Inflammatory macrophage treated with lipopolysaccharide for 1 hour (primary cell): ENCODE measurements around the gene LMOD2.
"Not testable (repeated sequence)": the region's sequence is repeated elsewhere in the genome, so short reads cannot be mapped to it uniquely, and the experiment has no call there.

Experiments
- DNase-seq, 2 donors: peaks; one replicate each; pipeline ENCODE4 v3.0.0-alpha.2; 2020 to 2022

LMOD2 gene, protein sequence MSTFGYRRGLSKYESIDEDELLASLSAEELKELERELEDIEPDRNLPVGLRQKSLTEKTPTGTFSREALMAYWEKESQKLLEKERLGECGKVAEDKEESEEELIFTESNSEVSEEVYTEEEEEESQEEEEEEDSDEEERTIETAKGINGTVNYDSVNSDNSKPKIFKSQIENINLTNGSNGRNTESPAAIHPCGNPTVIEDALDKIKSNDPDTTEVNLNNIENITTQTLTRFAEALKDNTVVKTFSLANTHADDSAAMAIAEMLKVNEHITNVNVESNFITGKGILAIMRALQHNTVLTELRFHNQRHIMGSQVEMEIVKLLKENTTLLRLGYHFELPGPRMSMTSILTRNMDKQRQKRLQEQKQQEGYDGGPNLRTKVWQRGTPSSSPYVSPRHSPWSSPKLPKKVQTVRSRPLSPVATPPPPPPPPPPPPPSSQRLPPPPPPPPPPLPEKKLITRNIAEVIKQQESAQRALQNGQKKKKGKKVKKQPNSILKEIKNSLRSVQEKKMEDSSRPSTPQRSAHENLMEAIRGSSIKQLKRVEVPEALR

DNA sequence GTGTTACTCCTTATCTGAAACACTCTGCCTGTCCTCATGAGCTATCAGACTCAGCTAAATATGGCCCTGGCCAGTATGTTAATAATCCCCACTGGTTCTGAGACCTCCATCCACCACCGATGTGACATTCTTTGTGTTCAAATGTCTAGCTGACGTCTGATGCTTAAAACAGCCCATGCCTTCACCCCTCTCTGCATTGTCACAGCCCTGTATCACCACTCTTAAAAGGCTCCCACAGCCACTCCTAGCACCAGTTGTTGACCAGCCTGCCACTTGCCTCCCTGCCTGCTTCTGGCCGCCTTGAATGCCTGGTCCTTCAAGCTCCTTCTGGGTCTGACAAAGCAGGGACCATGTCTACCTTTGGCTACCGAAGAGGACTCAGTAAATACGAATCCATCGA, at the start of gene LMOD2:
Gene LMOD2 (plus strand): TSS at position 253 of the 400 bp plus-strand sequence. CDS start 98 bp downstream, at position 351.
- DNase-seq = no peak

DNA sequence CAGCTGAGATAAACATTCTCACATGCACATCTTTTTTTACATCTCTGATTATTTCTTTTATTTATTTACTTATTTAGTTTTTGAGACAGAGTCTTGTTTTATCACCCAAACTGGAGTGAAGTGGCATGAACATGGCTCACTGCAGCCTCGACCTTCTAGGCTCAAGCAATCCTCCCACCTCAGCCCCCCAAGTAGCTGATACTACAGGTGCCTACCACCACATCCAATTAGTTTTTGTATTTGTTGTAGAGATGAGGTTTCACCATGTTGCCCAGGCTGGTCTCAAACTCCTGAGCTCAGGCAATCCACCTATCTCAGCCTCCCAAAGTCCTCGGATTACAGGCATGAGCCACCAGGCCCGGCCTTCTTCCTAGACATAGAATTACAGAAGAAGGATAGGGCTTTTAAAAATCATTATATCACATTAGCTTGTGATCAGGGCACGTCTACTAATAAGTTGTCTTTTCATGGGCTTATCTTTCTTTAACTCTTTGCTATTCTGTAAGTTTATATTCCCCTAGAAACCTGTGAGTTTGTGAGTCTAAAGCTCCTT, 48.2 kb upstream of the LMOD2 start:
- DNase-seq = no peak

DNA sequence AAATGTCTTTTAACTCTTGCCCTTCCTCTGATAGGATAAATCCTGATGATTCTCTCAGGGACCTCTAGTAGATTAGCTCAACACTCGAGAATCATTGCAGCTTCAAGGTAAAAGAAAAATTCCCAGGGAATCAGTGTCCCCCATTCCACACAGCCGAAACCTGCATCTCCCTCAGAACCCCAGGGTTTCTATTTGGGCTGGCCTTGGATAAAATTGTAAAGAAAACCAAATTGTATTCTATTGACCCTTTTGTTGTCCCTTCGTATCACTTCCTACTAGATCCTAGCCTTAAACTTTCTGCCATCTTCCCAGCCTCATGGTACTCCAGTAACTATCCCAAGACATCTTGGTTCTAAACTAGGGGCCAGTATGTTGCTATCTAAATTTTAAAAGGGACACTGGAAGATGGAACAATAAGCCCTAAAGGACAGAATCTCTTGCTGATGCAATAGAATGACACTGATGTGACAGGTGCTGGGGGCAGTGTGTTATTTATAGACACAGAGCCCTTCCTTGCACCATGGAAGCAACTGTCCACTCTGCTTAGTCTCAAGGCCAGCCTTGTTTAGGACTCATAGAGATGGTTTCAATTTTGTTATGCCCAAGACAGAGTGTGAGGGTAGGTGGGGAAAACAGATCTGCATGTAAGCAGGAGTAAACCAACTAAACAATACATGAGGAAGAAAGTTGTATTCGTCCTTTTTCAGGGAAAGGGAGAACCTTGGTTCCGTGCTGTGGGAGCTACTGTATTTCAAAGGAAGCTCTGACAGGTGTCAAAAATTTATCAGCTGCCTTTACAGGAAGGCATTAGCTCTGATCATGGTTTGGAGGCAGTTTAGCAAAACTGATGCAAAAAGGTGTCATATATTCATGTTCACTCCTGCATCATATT, 46.4 kb upstream of the LMOD2 start:
- DNase-seq = no peak

- DNase-seq = no peak
Observed at GRCh38 chr7:123609883-123610239, 45.8 kb upstream of the LMOD2 start.

DNA sequence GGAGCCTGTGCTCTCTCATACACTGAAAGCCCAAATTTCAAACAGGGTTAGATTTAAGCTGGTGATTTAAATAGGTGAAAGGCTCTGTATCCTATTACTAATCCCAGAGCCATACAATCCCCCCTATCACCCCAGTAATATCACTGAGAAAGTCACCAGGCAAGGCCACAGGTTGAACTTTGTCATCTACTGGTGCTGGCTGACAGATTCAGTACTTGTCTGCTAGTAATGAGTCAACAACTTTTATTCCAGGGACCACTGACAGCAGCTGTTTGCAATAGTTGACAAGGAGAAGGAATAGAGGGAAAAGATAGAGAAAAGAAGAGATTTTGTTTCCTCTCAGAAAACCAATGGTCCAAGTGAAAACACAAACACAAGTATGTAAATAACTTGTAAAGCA, 43.6 kb upstream of the LMOD2 start:
- DNase-seq = no peak

DNA sequence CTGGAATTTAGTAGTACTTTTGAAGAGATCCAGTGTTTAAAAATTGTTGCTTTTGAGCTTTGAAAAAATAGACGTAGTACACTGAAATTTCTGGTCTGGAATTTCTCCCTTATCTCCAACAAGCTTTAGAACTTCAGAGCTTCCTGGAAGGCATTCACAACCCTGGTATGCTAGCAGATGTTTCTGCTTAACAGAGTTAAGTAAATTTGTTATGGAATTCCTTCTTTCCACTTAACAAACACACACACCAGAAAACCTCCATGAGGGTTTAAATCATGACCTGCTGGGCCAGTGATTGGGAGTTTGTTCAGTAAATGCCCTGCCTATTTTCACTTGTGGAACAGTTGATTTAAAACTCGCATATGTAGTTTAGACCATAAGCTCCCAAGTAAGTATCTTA, 40.3 kb upstream of the LMOD2 start:
- DNase-seq = no peak

DNA sequence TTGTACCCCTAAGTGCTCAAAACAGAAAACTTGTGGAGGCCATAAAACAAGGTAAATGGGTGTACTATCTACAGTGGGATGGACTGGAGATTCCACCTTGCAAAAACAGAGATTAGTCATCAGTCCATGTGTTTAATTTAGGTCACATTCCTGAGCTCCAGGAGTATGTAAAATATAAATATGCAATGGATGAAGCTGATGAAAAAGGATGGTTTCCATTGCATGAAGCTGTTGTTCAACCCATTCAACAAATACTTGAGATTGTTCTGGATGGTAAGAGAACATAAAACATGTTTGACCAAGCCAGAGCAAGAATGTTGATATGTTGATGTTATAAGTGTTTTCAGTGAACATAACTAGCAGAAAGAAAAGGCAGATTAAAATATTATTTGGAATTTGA, 39.4 kb upstream of the LMOD2 start:
- no peak for DNase-seq

DNA sequence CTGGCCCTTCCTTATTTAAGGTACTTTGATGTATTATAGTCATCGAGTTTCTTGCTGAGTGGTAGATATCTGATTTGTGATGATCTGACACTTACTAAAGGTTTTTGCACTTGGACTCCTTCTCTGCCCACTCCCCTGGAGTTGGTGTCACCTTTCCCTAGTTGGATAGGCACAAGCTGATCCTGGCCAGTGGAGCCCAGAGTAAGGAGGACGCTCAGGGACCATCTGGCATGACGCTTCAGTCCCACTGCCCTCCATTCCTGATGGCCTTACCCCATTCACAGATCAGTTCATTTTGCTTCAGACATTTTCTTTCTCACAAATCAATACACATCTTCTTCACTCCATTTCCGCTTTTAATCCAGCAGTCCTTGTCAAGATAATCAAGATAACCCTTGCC, 34.0 kb upstream of the LMOD2 start:
- no peak for DNase-seq

GRCh38 chr7:123622660-123623386, 32.8 kb upstream of the LMOD2 start:
- DNase-seq = no peak

GRCh38 chr7:123624527-123625183, 31.0 kb upstream of the LMOD2 start:
- DNase-seq = peak in 1 of 2 donors; percentile 66

- no peak for DNase-seq
Observed at GRCh38 chr7:123625254-123625653, 30.4 kb upstream of the LMOD2 start.

DNA sequence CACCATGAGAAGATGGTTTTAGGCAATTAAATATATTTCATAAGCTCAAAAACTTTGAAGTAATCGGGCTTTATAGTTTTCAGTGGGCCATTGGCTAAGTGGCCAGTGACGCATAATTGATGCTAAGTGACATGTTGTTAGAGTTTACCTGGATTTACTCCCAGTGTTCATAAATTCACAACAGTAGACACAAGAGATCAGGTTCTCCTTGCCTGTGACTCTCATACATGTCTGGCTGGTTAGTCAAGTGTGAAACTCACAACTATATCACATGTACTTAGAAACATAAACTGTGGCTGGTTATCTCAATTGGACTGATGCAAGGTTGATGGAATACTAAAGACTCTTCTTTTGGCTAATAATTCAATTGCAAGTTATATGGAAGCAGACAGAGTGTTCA, 27.8 kb upstream of the LMOD2 start:
- DNase-seq = no peak

DNA sequence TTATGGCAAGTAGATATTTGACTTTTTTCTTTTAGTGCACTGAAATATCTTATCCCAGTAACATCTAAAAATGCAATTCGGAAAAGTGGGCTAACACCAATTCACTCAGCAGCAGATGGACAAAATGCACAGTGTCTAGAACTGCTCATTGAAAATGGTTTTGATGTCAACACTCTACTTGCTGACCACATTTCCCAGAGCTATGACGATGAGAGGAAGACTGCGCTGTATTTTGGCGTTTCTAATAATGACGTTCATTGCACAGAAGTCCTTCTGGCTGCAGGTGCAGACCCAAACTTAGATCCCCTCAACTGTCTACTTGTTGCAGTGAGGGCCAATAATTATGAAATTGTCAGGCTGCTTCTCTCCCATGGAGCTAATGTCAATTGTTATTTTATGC, 26.8 kb upstream of the LMOD2 start:
- no peak for DNase-seq

DNA sequence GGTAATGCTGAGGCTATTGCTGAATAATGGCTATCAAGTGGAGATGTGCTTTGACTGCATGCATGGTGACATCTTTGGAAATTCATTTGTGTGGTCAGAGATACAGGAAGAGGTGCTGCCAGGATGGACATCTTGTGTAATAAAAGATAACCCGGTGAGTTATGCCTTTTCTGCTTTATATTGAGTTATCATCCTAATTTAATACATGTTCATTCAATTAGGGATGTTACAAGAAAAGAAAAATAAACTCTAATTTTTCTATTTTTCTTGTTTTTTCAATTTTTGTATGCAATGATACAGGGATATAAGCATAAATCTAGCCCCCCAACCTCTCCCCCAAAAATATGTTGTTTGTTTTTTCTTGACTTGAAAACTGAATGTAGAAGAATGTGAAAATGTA, 26.4 kb upstream of the LMOD2 start:
- no peak for DNase-seq

DNA sequence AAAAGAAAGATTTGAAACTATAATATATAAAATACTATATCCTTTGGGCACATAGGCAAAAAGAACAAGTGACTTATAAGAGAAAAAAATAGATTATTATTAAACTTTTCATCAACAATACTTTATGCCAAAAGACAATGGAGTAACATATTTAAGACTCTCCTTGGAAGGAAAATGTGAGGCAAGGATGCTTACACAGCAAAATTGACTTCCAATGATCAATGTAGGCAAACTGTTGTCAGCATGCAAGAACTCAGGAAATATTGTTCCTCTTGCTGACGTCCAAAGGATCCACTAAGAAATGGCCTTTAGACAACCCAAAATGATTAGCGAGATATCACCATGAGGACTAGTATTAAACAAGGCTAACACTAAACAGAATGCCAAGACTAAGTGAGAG, 22.9 kb upstream of the LMOD2 start:
- DNase-seq = no peak

GRCh38 chr7:123633553-123633952, 22.1 kb upstream of the LMOD2 start:
- DNase-seq = no peak

DNA sequence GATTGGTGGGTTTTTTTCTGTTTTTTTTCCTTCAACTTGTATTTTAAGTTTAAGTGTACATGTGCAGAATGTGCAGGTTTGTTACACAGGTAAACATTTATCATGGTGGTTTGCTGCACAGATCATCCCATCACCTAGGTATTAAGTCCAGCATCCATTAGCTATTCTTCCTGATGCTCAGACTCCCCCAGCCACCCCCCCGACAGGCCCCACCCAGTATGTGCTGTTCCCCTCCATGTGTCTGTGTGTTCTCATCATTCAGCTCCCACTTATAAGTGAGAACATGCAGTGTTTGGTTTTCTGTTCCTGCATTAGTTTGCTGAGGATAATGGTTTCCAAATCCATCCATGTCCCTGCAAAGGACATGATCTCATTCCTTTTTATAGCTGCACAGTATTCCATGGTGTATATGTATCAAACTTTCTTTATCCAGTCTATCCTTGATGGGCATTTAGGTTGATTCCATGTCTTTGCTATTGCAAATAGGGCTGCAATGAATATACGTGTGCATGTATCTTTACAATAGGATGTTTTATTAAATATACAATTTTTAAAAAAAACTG, 21.6 kb upstream of the LMOD2 start:
- DNase-seq = not testable (repeated sequence)

GRCh38 chr7:123635551-123636359, 19.9 kb upstream of the LMOD2 start:
- peak in 1 of 2 donors; percentile 7 for DNase-seq

- DNase-seq = no peak
Observed at GRCh38 chr7:123637203-123637602, 18.5 kb upstream of the LMOD2 start.

- no peak for DNase-seq
Observed at GRCh38 chr7:123637878-123638277, 17.8 kb upstream of the LMOD2 start.

GRCh38 chr7:123639631-123640030, 16.0 kb upstream of the LMOD2 start:
- no peak for DNase-seq
